HG02678 (cell line): ENCODE results near the gene PTPRK.
A peak's percentile ranks its signal among the peaks of the same experiment; 100 is the strongest.

Source experiments
- ATAC-seq: cut with Tn5 transposase; IDR thresholded peaks from one replicate; pipeline ENCODE4 v1.9.1; 2021; ENCODE audit warnings: mild to moderate bottlenecking, moderate library complexity; ENCODE audit not compliant: unreplicated experiment

The PTPRK gene

DNA sequence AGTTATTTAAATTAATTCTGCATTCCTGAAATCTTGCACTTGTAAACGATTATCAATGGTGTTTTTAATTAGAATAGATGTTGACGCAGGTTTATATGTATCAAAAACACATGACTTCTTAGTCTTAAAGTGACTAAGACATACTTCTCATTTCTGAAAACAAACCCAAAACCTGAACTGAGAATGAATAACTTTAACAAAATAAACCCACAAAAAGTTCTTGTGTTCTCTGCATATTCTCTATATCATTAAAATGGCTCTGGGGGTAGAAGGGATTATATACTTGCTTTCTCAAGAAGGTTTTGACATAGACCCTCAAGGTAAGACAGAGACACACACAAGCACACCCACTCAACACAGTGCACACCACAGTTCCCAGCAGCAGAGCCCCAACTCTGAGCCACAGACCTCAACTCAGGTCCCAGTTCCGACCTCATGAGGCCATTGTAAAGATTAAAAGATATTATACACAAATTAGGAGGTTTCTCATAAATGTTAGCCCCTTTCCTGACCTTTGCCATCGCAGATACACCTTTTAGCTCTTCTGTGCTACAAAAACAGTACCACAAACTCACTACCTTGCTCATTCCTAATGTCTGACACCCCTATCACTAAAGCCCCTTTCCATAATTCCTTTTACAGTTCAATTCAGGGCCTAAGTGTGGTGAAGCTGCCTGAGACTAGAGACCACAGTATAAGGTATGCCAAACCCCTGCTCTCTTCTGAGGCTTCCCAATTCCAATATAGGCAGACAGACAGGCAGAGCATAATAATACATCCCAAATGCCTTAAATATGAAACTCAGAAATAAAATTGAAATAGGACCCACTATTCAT is 267.8 kb downstream of the PTPRK start:
- peak; percentile 75 for ATAC-seq

DNA sequence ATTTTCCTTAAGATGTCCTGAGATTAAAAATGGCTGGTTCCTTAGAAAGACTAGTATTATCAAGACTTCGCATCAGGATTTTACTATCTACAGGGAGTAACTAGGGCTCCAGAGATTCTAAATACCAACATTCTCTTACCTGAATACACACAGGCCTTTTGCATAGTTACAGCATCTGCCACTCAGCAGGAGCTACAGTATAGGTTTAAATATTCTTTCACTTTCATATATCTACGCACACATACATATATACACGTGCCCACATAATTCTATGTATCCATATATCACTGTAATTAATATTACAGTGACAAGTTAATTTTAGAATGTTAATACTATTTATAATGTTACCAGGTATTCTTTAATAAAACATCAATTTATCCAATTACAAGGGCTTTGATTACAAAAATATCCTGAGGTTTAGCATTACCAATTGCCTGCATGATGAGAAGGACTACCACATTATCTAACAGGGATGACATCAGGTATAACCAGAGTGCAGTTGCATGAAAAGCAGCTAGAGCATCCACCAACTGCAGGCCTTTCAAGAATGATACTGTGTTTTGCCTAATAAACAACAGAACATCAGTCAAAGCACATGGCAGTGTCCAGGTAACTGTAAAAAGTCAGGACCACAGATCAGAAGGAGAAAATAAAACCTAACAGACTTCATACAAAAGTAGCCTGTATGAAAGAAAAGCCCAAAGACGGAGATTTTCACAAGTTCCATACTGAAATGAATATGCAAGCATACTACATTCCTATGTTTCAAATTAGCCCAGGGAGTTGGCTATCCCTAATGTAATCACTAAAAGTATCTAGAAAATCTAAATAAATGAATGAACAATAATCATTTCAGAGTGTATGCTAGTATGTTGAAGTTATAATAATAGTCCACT is 268.7 kb downstream of the PTPRK start:
- no peak for ATAC-seq

DNA sequence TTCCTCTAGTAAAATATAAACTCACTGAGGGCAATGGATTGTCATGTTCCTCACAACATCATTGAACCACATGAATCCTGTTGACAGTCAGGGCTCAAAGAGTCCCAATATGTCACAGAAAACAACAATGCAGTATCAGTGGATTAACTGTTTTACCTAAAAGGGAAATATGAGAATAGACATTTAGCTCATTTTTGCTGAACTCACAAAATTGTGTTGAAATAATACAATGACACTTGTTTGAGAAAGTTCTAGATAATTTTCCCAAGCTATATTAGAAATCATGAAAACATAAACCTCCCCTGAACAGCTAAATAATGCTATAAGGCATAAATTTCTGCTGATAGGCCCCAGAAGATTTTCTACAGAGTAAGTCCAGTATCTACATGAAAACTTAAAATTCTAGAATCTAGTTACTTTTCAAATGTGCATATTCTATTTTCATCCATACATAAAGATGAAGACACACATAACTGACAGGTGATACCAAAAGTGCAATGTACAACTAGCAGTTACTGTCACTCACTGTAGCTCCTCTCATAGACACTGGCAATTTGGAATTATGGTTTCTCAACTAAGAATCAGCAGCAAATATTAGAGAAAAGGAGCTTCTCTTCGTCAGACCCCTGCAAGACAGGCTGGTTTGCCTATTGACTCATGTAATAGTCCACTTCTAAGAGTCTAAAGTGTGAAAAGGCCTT is 269.9 kb downstream of the PTPRK start:
- ATAC-seq: no peak

DNA sequence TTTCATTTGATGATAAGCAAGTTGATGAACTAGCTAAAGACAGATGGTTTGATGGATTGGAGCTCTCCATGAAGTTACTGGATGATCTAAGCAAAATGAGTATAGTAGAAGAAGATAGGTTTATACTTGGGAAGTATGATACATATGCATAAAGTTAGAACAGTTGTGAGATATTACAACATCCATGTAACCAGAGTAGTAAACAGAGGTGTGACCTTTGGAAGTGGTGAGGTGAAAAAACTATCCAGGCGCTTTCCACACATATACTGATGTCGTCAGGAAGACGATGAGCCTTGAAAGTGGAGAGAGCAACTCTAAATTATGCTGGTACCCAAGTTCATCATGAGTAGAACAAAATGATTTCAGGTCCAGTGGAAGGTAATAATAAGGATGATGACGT is 271.0 kb downstream of the PTPRK start:
- ATAC-seq: no peak

DNA sequence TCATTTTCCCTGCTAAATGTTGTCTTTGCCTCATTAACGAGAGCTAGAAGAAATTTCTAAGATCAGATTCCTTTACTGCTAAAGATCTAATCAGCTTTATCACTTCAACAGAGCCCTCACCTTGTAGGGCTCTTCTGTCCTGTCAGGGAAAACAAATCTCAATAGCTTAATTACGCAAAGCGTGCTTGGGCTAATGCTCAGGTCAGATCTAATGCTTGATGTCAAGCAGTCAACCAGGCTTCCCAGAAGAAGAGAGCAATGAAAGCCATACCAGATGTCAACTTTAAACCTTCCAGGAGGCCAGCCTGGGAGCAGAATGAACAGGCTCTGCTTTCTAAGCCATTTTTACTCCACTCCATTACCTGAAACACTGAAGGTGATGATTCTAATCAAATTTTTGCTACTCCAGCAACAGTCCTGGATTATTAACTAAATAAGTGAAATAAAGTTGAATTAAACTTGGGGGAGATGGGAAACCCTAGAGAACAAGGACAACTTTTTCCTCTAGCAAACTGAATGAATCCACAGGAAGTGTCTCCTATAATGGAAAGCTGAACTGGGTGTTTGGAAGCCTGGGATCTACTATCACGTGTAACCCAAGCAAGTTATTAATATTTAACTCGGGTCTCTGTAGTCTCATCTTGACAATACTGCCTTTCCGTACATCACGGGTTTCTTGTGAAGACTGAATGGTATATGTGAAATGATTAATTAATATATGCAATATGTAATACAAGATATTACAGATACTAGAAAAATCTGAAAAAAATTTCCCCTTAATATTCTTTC is 273.7 kb downstream of the PTPRK start:
- no peak for ATAC-seq

DNA sequence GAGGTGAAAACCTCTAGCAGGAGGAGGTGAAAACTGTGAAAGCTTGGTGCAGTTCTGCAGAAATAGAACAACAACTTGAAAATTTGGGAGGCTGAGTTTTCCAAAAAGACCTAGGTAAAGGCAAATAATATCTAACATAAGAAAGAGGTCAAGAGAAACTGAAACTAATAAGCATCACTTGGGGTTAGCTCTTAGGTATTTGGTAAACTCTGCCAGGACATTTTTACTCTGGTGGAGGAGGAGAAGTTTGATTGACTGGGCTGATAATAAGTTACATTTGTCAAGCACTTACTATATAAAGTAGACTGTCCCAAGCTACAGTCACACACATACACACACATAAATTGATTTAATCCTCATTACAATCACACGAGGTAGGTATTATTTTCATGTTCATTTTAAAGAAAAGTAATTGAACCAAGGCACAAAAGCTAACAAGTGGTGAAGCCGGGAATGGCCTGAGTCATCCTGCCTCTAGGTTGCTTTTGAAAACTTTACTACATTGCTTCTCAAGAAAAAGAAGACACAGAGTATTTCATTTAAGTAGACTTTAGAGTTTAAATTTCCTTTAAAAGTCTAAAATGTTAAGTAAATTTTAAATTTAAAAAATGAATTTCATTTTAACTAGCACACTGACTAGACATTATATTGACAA is 275.5 kb downstream of the PTPRK start:
- ATAC-seq: no peak

DNA sequence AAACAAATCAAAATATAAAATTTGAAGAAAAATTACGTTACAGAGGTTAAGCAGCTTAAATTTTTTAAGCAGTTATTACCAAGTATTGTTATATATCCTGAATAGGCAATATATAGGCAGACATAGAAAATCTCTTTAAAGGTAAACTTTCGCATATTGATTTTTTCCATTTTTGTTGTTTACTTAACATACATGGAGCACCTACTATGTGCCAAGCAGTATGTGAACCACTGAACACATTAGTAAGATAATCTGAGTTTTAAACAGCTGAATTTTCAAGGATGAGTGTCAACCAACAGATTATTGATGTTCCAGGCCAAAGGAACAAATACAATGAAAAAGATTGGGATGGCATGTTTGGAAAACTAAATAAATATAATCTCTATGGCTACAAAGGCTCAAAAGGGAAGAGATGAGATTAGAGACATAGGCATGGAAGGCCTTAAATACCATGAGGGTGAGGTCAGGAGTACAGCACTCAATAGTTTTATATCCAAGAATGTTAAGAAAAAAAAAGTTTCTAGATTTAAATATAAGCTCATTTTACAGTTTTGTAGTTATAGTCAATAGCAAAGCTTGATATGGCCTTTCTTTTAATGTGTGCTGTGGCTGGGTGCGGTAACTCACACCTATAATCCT is 277.5 kb downstream of the PTPRK start:
- ATAC-seq: no peak

DNA sequence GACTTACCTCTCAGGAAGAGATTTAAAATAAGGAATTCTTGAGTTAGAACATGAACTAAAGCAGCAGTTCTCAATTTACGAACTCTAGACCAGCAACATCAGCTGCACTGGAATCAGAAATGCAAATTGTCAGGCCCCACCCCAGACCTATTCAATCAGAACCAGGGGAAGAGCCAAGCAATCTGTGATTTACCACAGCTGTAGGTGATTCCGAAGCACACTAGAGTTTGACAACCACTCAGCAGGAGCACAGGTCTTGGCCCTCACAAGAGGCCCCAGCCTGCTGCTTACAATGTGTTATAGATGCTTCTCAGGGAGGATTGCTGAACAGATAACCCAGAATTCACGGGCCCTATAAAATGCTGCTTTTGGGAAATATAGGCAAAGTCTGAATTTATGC is 279.2 kb downstream of the PTPRK start:
- ATAC-seq: peak; percentile 59

DNA sequence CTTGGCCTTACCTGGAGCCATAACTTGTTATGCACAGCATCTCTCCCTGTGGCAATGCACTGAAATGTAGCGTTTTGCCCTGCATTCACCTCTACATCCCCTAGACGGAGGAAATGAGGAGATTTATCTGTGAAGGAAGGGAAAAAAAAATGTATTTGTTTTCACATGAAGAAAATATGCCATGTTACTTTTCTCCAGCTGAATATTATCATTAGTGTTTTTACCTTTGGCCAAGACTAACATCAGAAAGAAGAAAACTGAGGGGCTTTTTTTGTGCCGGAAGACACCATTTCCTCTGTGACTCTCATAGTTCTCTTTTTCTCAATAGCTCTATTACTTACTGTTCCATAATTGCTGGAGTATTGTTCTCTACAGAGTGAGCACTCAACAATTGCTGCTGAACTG is 280.4 kb downstream of the PTPRK start:
- ATAC-seq: peak; percentile 71

DNA sequence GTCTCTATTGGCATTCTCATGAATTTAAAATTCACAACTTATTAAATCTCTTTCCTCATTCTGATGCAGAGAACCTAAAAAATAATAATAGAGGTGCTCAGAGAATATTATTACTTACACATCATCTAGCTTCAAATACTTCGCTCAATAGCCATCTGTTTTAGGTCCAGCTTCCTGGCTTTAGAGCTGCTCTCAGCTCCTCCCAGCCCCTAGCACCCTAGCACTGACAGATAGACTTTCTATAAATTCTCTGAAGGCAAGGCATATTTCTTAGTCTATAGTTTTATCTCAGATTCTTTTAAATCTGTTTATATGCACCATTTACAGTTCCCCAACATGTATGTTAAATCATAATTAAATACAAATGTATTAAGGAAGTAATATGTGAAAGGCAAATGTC is 281.3 kb downstream of the PTPRK start:
- no peak for ATAC-seq

DNA sequence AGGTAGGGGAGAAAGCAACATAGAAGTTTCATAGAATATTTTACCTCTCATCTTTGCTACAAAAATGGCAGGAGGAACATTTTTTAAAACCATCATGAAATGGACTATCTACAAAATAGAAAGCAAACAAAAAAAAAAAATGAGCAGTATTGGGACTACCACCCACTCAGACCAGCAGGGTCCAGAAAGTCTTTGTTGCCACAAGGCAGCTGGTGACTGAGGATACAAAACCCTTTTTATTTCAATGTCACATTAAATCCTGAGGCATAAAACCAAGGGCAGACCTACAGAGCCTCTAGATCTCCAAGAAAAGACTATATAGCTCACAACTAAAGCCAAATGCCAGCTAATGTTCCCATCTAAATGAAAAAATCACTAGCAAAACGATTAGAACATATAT is 282.2 kb downstream of the PTPRK start:
- ATAC-seq: no peak

DNA sequence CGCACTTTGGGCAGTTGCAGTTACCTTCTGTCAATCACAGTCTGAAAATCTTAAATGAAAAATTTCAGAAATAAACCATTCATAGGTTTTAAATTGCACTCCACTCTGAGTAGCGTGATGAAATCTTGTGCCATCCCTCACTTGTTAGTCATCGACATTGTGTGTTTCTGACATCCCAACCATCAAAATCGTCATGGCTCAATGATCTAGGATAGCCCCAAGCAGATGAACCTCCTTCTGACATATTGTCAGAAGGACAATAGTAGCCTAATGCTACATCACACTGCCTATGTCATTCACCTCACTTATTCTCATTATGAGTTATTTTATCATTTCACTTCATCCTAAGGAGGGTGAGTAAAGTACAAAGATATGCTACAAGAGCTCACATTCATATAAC is 284.8 kb downstream of the PTPRK start:
- ATAC-seq: no peak

DNA sequence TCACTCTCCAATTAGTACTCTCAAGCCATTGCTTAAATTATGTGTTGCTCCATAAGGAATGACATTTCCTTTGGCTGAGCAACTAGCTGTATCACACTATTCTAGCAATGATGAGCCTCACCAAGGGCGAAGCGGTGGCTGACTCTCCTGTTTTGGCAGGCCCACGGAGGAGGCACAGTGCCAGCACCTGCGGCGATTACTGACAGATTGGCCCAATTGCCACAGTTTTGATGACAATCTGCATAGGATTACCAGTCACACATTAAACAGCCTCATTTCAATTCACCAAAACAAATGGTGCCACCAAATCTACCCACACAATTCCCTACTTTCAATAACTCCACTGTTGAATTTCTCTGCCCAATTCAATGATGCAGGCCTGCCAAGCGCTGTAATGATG is 286.9 kb downstream of the PTPRK start:
- ATAC-seq: no peak

DNA sequence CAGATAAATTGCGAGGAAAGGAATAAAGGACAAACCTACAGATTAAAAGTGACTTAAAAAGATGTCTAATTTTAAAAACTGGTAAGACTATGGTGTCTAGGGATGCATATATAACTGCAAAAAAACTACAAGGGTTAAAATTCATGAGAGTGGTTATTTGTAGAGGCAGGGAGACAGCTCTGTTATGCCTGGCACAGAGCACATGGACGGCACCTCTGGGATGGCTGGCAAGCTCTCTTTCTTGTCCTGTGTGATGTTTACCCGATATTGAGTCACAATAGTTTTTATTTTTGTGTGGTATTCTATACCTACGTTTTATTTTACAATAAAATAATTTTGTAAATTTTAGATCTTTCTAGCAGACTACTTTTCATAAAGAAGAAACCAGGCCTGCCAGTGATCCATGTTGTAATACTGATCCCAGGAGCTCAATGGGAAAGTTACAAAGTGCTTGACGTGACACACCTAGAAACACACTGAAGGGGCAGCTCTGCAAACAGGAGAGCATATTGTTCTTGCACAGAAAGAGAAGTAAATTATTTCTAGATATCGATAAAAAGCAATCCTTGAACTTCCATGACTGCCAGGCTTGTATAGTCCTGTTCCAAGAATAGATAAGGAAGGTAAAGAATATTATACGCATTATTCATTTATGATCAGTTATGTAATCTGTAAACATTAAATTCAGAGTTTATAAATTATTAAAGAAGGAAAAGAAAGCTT is 290.0 kb downstream of the PTPRK start:
- no peak for ATAC-seq

DNA sequence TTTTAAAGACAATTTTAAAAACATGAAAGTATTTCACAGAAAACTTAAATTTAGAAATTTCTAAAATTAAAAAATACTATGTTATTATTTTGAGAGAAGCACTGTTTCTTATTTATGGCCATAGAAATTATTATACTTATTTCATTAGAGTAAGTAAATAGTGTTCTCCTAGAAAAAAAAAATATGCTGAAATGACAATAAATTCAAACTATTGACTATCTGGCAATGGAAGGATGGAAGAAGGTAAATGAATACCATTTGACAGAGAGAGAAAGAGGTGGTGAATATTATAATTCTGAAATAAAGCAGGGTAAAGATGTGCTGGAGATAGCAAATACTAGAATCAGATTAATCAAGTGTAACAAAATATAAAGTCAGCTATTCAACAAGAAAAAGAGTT is 294.8 kb downstream of the PTPRK start:
- no peak for ATAC-seq

DNA sequence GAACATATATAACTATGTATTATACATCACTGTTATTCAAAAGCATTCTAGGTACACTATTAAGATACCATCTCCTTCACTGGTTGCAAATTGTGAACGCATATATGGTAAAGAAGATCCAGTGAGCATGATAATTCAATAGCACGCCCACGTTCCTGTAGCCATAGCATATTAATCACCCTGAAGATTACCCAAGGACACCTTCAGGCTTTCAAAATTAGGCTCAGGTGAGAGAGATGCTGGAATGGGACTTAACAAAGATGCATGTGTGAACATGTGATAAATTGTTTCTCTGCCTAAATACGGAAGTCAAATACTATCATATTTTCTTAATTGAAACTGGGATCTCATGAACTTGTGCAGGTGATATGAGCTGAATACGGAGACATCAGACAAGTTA is 303.5 kb downstream of the PTPRK start:
- ATAC-seq: no peak

DNA sequence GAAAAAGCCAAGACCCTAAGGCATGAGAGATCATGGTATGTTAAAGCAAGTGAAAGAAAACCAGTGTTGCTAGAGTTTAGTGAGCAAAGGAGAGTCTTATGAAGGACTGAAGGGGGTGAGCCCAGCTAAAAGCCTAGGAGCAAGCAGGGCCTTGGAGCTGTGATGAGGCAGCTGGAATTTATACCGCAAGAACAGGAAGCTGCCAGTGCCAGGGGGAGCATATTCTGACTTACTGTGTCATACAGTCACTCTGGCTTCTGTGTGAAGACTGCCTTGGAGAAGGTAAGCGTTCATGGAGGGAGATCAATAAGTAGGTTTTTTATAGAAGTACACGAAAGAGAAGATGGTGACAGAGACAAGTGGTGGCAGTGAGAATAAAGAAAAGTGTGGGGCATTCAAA is 310.6 kb downstream of the PTPRK start:
- no peak for ATAC-seq

DNA sequence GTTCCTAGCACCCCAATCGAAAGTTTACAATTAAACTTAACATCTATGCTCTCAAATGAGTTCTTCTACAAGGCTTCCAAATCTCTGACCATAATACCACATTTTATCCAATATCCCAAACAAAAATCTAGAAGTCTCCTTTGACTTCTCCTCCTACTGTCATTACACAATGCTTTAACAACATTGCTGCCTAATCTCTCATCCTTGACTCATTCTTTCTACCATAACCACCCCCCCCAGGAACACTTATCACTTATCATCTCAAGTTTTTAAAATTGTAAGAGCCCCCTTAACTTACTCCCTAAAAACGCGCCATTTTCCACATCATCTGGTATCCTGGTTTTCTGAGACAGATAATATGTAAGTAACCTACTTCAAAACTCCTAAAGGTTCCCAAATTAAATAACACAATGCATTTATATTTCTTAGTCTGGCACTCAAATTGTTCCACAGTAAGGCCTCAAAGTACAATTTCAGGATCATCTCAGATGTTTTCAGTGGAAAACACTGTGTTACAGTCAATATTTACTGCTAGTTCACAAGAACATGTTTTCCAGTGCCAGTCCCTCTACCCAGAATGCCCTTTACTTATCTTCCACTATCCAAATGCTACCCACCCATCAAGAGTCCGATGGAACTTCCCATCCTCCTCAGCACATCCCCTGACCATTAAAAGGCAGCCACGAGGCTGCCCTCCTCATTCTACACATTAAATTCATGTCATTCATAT is 311.4 kb downstream of the PTPRK start:
- no peak for ATAC-seq
